Prostate gland (tissue), 2 donors: Measurements from ENCODE around the gene PHTF2. TPM values are rescaled to one million over a fixed set of nuclear protein-coding genes. Genes with fewer than 3 reads are reported as not detected.

Source experiments
- DNase-seq: peaks from one replicate; pipeline ENCODE4 v3.0.0-alpha.2; 2019; ENCODE audit warnings: low spot score
- H3K27ac ChIP-seq, 2 donors: fragments of 200-600 bp; sonication (generic); 2 replicates each; pipeline ENCODE4 v1.5.1; 2017 to 2019
- H3K27me3 ChIP-seq: fragments of 200-600 bp; sonication (generic); replicated peaks from 2 replicates; pipeline ENCODE4 v1.5.1; 2019; ENCODE audit not compliant: insufficient read depth
- H3K36me3 ChIP-seq, 2 donors: fragments of 200-600 bp; sonication (generic); 1 replicate in 1 of 2; 2 replicates in 1 of 2; pipeline versions ENCODE4 v1.5.1 to v1.8.1; 2017 to 2019
- H3K4me1 ChIP-seq: fragments of 200-600 bp; sonication (generic); replicated peaks from 2 replicates; pipeline ENCODE4 v1.5.1; 2019
- H3K4me3 ChIP-seq, 2 donors: fragments of 200-600 bp; sonication (generic); 2 replicates each; pipeline ENCODE4 v1.5.1; 2017 to 2019
- H3K9me3 ChIP-seq: fragments of 200-600 bp; sonication (generic); 2 replicates; pipeline ENCODE4 v1.5.1; 2017
- CTCF ChIP-seq, 4 experiments: fragments of 200-600 bp in 2 of 4; fragments of 450-650 bp in 2 of 4; sonication (generic) in 2 of 4; IDR thresholded peaks; 1 replicate in 3 of 4; 2 replicates in 1 of 4; pipeline ENCODE4 v1.5.1; 2016 to 2019; ENCODE audit warnings: antibody characterized with exemption in 4 of 4, mild to moderate bottlenecking in 2 of 4, moderate library complexity in 2 of 4
- POLR2A ChIP-seq: fragments of 450-650 bp; IDR thresholded peaks from one replicate; pipeline ENCODE4 v1.6.1; 2016; ENCODE audit warnings: antibody characterized with exemption, mild to moderate bottlenecking
- POLR2AphosphoS5 ChIP-seq: sonication (generic); formaldehyde crosslinking; IDR thresholded peaks from one replicate; pipeline ENCODE4 v1.6.1; 2017; ENCODE audit warnings: antibody characterized with exemption
- WGBS: methylation state at CpG from one replicate; pipeline ENCODE4 v1.1.5; 2018; 5-methylcytosine and 5-hydroxymethylcytosine counted together
- intact Hi-C: fragments of 100-400 bp; cut with DNase I; formaldehyde crosslinking; loops from one replicate; pipeline ENCODE4 v1.14.2; 2022
- total RNA-seq, 2 donors: library from RNA; depleted of rRNA; stranded (reverse); fragments of >200 nt; gene quantifications; one replicate each; pipeline ENCODE4 v1.1.0, GENCODE V29; 2016

Gene PHTF2
- total RNA-seq, 2 donors from 2014 or later: 7.7 to 17.3 TPM

GRCh38 chr7:77910124-77910523 lies 111.6 kb downstream of the PHTF2 start:
- TF ChIP-seq POLR2AphosphoS5: peak; percentile 25
- no peak for TF ChIP-seq CTCF (IDR thresholded peaks at IDR 0.05)
- no peak for TF ChIP-seq POLR2A
- DNase-seq: peak; percentile 6

GRCh38 chr7:77912293-77912692 lies 113.7 kb downstream of the PHTF2 start:
- no peak overlapping the region for H3K4me3 ChIP-seq
- H3K4me1 ChIP-seq: no peaks in the 10 kb centered on the region
- no peaks in the 10 kb centered on the region for H3K27me3 ChIP-seq
- intact Hi-C loops: no loop called here
- no peaks in the 10 kb centered on the region for H3K36me3 ChIP-seq
- TF ChIP-seq CTCF (IDR thresholded peaks at IDR 0.05) (no peak), POLR2AphosphoS5 (no peak), POLR2A (no peak)
- DNase-seq: no peak
- no peak overlapping the region for H3K27ac ChIP-seq
- WGBS: 71% methylated on average over 1 of the region's 1 CpG
- H3K9me3 ChIP-seq: no peaks in the 10 kb centered on the region

More at GRCh38 chr7:77910124-77910523, 111.6 kb downstream of the PHTF2 start:
- WGBS: 25% methylated on average over 2 of the region's 2 CpGs
- intact Hi-C loops: no loop called here
- Histone ChIP-seq H3K4me1 (no peaks in the 10 kb centered on the region), H3K4me3 (no peak overlapping the region), H3K9me3 (no peaks in the 10 kb centered on the region), H3K36me3 (no peaks in the 10 kb centered on the region), H3K27ac (no peak overlapping the region), H3K27me3 (no peaks in the 10 kb centered on the region)

GRCh38 chr7:77913977-77914607 lies 115.5 kb downstream of the PHTF2 start:
- intact Hi-C loops: no loop called here
- Histone ChIP-seq H3K9me3 (no peaks in the 10 kb centered on the region), H3K4me1 (no peaks in the 10 kb centered on the region), H3K27me3 (no peaks in the 10 kb centered on the region), H3K27ac (no peak overlapping the region), H3K4me3 (no peak overlapping the region), H3K36me3 (no peaks in the 10 kb centered on the region)
- 44% methylated on average over 4 of the region's 4 CpGs for WGBS
- DNase-seq: no peak
- no peak for TF ChIP-seq POLR2AphosphoS5

GRCh38 chr7:77917500-77918262 lies 119.1 kb downstream of the PHTF2 start:
- H3K9me3 ChIP-seq: no peaks in the 10 kb centered on the region

GRCh38 chr7:77918676-77919075 lies 120.1 kb downstream of the PHTF2 start:
- TF ChIP-seq POLR2A (no peak), POLR2AphosphoS5 (no peak), CTCF (IDR thresholded peaks at IDR 0.05) (no peak)
- intact Hi-C loops: no loop called here
- no peaks in the 10 kb centered on the region for H3K27me3 ChIP-seq
- H3K27ac ChIP-seq: no peak overlapping the region
- H3K36me3 ChIP-seq: no peaks in the 10 kb centered on the region
- H3K4me1 ChIP-seq: no peaks in the 10 kb centered on the region
- 90% methylated on average over 1 of the region's 1 CpG for WGBS
- no peak for DNase-seq
- no peak overlapping the region for H3K4me3 ChIP-seq
- H3K9me3 ChIP-seq: no peaks in the 10 kb centered on the region

More at GRCh38 chr7:77917500-77918262, 119.1 kb downstream of the PHTF2 start:
- no peak for DNase-seq
- WGBS: 95% methylated on average over 2 of the region's 2 CpGs
- Histone ChIP-seq H3K27me3 (no peaks in the 10 kb centered on the region), H3K4me1 (no peaks in the 10 kb centered on the region), H3K4me3 (no peak overlapping the region), H3K36me3 (no peaks in the 10 kb centered on the region), H3K27ac (no peak overlapping the region)
- intact Hi-C loops: no loop called here
- TF ChIP-seq CTCF (IDR thresholded peaks at IDR 0.05) (no peak), POLR2A (no peak), POLR2AphosphoS5 (no peak)
